A673 (cell line): ENCODE data around the gene FIBIN. TPM values are rescaled to one million over a fixed set of nuclear protein-coding genes. Genes with fewer than 3 reads are reported as not detected.

Experiments used
- BruUV-seq: library from RNA; stranded (reverse); fragments of 400-500 nt; replicated peaks from 2 replicates; lab custom pipeline; 2021; lab: Mats Ljungman, UMichigan
- CTCF ChIA-PET: fragments of 300-600 bp; sonication (Branson Sonifier 250); formaldehyde crosslinking; loops from one replicate; lab custom pipeline; 2022; ENCODE audit warnings: antibody characterized with exemption; lab: Charles Lee
- POLR2A ChIA-PET: fragments of 300-600 bp; sonication (Branson Sonifier 250); formaldehyde crosslinking; loops from one replicate; lab custom pipeline; 2022; ENCODE audit warnings: antibody characterized with exemption; ENCODE audit not compliant: low non-redundant PET; lab: Charles Lee
- DNase-seq: peaks from one replicate; pipeline ENCODE4 v3.0.0-alpha.2; 2015; ENCODE audit warnings: low spot score
- H3K27ac ChIP-seq: fragments of 200-600 bp; sonication (generic); 2 replicates; pipeline ENCODE4 v1.5.1; 2016; ENCODE audit warnings: mixed run types, low read depth, mild to moderate bottlenecking, mixed read lengths, antibody characterized with exemption, low read length; ENCODE audit not compliant: poor library complexity, severe bottlenecking
- H3K27me3 ChIP-seq: fragments of 200-600 bp; sonication (generic); replicated peaks from 2 replicates; pipeline ENCODE4 v1.6.1; 2017; ENCODE audit warnings: mixed run types, low read depth, mild to moderate bottlenecking, mixed read lengths, antibody characterized with exemption, low read length; ENCODE audit not compliant: insufficient read depth, poor library complexity
- H3K36me3 ChIP-seq: fragments of 200-600 bp; sonication (generic); 2 replicates; pipeline ENCODE4 v1.6.1; 2016; ENCODE audit warnings: mixed run types, mild to moderate bottlenecking, mixed read lengths, antibody characterized with exemption, low read length; ENCODE audit not compliant: insufficient read depth, poor library complexity, severe bottlenecking
- H3K4me1 ChIP-seq: fragments of 200-600 bp; sonication (generic); 2 replicates; pipeline ENCODE4 v1.6.1; 2017; ENCODE audit warnings: mixed run types, mild to moderate bottlenecking, mixed read lengths, antibody characterized with exemption, low read length; ENCODE audit not compliant: insufficient read depth, poor library complexity, severe bottlenecking
- H3K4me3 ChIP-seq: fragments of 200-600 bp; sonication (generic); 2 replicates; pipeline ENCODE4 v1.5.1; 2016; ENCODE audit warnings: low read depth, mixed run types, mild to moderate bottlenecking, mixed read lengths, low read length; ENCODE audit not compliant: poor library complexity, severe bottlenecking
- H3K9me3 ChIP-seq: fragments of 200-600 bp; sonication (generic); 2 replicates; pipeline ENCODE4 v1.6.1; 2016; ENCODE audit warnings: mixed run types, low read depth, mild to moderate bottlenecking, mixed read lengths, antibody characterized with exemption, low read length; ENCODE audit not compliant: poor library complexity, severe bottlenecking
- CTCF ChIP-seq: fragments of 300-800, 200-600 bp; sonication (generic); conservative IDR thresholded peaks from 2 replicates; pipeline ENCODE4 v1.5.1; 2017; ENCODE audit warnings: low read depth, mild to moderate bottlenecking, antibody characterized with exemption, low read length, moderate library complexity, mixed read lengths
- EZH2 ChIP-seq: fragments of 200-600 bp; sonication (generic); IDR thresholded peaks from 2 replicates; pipeline ENCODE4 v1.6.1; 2017; ENCODE audit warnings: borderline replicate concordance, low read depth, mild to moderate bottlenecking, mixed read lengths, antibody characterized with exemption, low read length; ENCODE audit not compliant: poor library complexity, severe bottlenecking
- intact Hi-C: fragments of 100-400 bp; cut with micrococcal nuclease; formaldehyde crosslinking; loops from one replicate; pipeline ENCODE4 v1.10.0; 2022; ENCODE audit not compliant: unreplicated experiment
- total RNA-seq: library from RNA; stranded (reverse); gene quantifications from 2 replicates; pipeline ENCODE4 v1.2.3, GENCODE V29; 2021

FIBIN gene
- total RNA-seq, 1 experiment from 2014 or later = 0.15 TPM

DNA sequence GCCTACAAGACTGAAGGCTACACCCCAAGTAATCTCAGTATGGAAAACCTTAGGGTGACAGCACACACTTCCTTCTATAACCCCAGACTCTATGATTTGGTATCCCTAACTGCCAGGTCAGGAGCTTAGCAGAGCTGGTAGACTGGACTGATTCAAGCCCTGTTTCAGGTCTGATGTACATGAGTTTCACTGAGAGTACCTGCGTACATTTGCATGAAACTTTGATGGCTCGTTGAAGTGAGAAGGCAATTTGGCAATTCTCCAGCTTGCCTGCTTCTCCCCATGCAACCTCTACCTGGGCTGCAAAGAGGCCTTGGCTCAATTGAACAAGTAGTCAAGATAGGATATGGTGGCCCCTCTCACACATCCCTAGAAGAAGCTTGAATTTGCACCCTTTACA, 10.2 kb downstream of the FIBIN start:
- Histone ChIP-seq H3K27me3 (peaks cover 58% of the 10 kb centered on the region), H3K27ac (no peak overlapping the region), H3K4me3 (no peak overlapping the region), H3K4me1 (no peaks in the 10 kb centered on the region), H3K36me3 (no peaks in the 10 kb centered on the region), H3K9me3 (no peaks in the 10 kb centered on the region)
- no peak for DNase-seq
- intact Hi-C loops = no loop called here
- no peak for TF ChIP-seq CTCF
- no peak for TF ChIP-seq EZH2
- POLR2A ChIA-PET = no interaction called here
- CTCF ChIA-PET = no interaction called here
- no TSS peak for BruUV-seq

GRCh38 chr11:27008811-27009535, 15.1 kb downstream of the FIBIN start:
- no peak overlapping the region for H3K27ac ChIP-seq
- intact Hi-C loops = no loop called here
- no peak for DNase-seq
- TF ChIP-seq CTCF = no peak
- TF ChIP-seq EZH2 = no peak
- no TSS peak for BruUV-seq
- H3K36me3 ChIP-seq = no peaks in the 10 kb centered on the region
- no peaks in the 10 kb centered on the region for H3K9me3 ChIP-seq
- no peak overlapping the region for H3K4me3 ChIP-seq
- peaks cover 25% of the 10 kb centered on the region for H3K4me1 ChIP-seq
- POLR2A ChIA-PET = no interaction called here
- CTCF ChIA-PET = no interaction called here
- peaks cover 15% of the 10 kb centered on the region for H3K27me3 ChIP-seq

DNA sequence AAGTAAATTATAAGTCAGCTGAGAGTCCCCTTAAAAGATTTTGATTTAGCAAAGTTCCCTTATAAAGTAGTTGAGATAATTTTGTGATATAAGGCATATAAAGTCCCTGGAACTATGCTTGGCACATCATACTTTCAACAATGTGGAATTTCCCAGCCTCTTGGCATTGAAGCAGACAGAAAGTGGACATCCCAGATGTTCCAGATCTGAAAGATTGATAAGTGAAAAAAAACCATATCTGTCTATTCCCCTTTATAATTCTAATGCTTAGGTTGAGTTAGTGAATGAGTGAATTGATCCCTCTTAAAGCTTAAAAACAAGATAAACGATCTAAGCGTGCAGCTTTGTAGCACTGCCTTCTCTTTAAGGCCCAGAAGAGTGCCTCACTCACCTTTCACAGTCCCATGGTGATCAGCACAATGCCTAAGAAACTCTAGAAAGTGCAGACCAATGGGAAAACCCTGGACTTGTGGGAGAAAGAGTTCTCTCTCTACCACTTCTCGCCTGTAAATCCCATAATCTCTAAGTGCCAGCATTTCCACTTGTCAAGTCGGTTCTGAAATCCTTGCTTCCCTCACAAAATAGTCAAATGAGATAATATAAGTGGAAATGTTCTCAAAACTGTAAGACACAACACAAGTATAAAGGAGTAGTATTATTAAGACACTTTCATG, 17.8 kb downstream of the FIBIN start:
- BruUV-seq = no TSS peak
- intact Hi-C loops = no loop called here
- Histone ChIP-seq H3K4me3 (no peak overlapping the region), H3K9me3 (no peaks in the 10 kb centered on the region), H3K4me1 (peaks cover 29% of the 10 kb centered on the region), H3K27ac (no peak overlapping the region), H3K36me3 (no peaks in the 10 kb centered on the region), H3K27me3 (peaks cover 15% of the 10 kb centered on the region)
- no peak for DNase-seq
- ChIA-PET POLR2A (no interaction called here), CTCF (no interaction called here)
- TF ChIP-seq EZH2 (no peak), CTCF (no peak)
